GM19240 (cell line): ENCODE measurements around the gene WSB2.
"Not testable (repeated sequence)": the region's sequence is repeated elsewhere in the genome, so short reads cannot be mapped to it uniquely, and the experiment has no call there.

Source experiments
- DNase-seq: peaks from one replicate; pipeline ENCODE4 v3.0.0; 2011; ENCODE audit warnings: low spot score; ENCODE audit not compliant: insufficient read length

WSB2 gene

GRCh38 chr12:118061011-118061872 lies at the start of gene WSB2:
Gene WSB2, minus strand, starts transcription at chr12:118061179. Its CDS starts 131 bp downstream, at chr12:118061048.
- DNase-seq = peak; percentile 8

GRCh38 chr12:118109088-118109487 lies 48.1 kb upstream of the WSB2 start:
- DNase-seq = no peak

GRCh38 chr12:118107694-118108093 lies 46.7 kb upstream of the WSB2 start:
- no peak for DNase-seq

- no peak for DNase-seq
These were observed 46.0 kb upstream of the WSB2 start for GRCh38 chr12:118107011-118107410.

GRCh38 chr12:118103601-118104382 lies 42.8 kb upstream of the WSB2 start, which contains the start of gene VSIG10:
Gene VSIG10, minus strand, starts transcription at chr12:118104011. Its CDS starts 340 bp downstream, at chr12:118103671.
- no peak for DNase-seq

GRCh38 chr12:118103201-118103600 lies 42.2 kb upstream of the WSB2 start:
- DNase-seq = no peak

GRCh38 chr12:118102609-118103008 lies 41.6 kb upstream of the WSB2 start:
- no peak for DNase-seq

- DNase-seq = no peak
These were observed 41.1 kb upstream of the WSB2 start for GRCh38 chr12:118102070-118102469.

- no peak for DNase-seq
These were observed 40.1 kb upstream of the WSB2 start for GRCh38 chr12:118101051-118101450.

GRCh38 chr12:118098911-118099671 lies 38.1 kb upstream of the WSB2 start:
- DNase-seq = no peak

GRCh38 chr12:118098401-118098800 lies 37.4 kb upstream of the WSB2 start:
- DNase-seq = no peak

- DNase-seq = no peak
These were observed 33.1 kb upstream of the WSB2 start for GRCh38 chr12:118094039-118094438.

GRCh38 chr12:118089782-118090181 lies 28.8 kb upstream of the WSB2 start:
- no peak for DNase-seq

GRCh38 chr12:118082161-118082560 lies 21.2 kb upstream of the WSB2 start:
- DNase-seq = no peak

- not testable (repeated sequence) for DNase-seq
These were observed 20.5 kb upstream of the WSB2 start for GRCh38 chr12:118081521-118081920.

GRCh38 chr12:118073768-118074167 lies 12.8 kb upstream of the WSB2 start:
- no peak for DNase-seq

- DNase-seq = no peak
These were observed 9.7 kb upstream of the WSB2 start for GRCh38 chr12:118070650-118071049.

- no peak for DNase-seq
These were observed 7.5 kb upstream of the WSB2 start for GRCh38 chr12:118068445-118068844.

- no peak for DNase-seq
These were observed 4.4 kb upstream of the WSB2 start for GRCh38 chr12:118065380-118065779.

GRCh38 chr12:118064608-118065007 lies 3.6 kb upstream of the WSB2 start:
- DNase-seq = peak; percentile 41

GRCh38 chr12:118063576-118064391 lies 2.8 kb upstream of the WSB2 start:
- DNase-seq = no peak
